ENCODE data around the gene ZCWPW1. TPM values are rescaled to one million over a fixed set of nuclear protein-coding genes. Genes with fewer than 3 reads are reported as not detected.
"Not testable (repeated sequence)": the region's sequence is repeated elsewhere in the genome, so short reads cannot be mapped to it uniquely, and the experiment has no call there.

The ZCWPW1 gene
- polyA plus RNA-seq, 3 donors, result 6.3 to 8.4 (median 7.0) TPM

GRCh38 chr7:100406767-100407166, 21.7 kb downstream of the ZCWPW1 start:
- no peak for DNase-seq

DNA sequence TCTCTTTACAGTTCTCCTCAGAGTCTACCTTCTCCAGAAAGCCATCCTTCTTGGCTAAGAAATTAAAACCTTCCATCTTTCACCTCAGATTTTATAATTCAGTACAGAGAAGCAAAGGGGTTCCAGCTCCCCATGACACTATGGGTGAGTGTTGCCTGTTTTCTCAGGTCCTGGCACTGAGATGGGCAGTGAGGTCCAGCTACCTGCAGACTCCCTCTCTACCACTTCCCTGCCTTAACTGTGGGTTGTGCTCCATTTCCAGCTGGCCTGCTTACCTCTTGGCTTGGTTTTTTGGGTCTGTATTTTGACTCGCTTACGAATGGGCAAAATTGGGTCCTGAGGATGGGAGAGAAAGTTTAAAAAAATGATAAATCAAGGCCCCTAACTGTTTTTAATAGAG, 26.3 kb downstream of the ZCWPW1 start:
- no peak for DNase-seq

DNA sequence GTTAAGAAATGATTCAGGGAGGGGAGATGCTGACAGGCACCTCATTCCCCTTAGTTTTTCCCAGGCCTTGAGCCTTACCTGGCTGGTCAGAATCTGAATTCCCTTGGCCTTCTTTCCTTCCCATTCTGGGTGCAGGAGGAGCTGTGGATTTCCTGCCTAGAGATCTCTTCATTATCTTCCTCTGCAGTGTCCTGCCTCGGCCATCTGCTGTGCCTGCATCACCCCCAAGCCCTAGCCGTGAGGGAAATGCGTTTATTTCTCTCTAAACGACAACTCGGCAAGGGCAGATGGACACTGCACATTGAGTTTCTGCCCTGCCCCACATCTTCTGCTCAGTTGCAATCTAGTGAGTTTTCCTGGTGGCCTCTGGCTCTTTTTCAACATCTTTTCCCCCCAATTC, 26.7 kb downstream of the ZCWPW1 start:
- DNase-seq, result no peak

DNA sequence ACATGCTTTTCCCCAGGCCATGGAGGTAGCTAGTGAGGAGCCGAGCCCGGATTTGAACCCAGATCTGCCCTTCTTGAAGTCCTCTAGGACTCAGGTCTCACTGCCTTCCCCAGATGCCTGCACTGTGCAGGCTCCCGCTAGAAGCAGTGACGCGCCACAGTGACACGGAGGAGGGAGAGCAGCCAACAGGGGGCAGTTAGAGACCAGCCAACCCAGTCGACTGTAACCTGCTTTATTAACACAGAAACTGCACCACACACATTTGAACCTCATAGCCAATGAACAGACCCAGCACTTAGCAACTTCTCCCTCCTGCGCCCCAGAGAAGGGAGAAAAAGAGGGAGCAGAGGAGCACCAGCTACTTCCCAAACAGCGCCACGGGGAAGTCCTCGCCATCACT, 27.8 kb downstream of the ZCWPW1 start:
- peak; percentile 39 for DNase-seq

DNA sequence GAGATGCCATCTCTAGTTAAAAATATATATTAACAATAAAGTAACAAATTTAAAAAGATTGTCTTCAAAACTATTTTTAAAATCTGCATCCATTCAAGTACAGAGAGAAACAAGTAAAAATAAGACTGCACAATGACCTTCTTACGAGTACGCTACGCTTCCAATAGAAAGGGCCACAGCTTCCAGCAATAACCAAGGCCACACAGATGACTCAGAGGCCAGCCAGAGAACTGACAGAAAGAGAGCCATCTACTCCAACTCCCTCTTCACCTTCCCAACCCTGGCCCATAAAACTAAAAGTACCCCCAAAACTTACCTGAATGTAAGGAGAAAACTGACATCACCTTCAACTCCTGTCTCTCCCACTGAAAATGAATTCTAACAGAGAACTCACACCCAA, 28.5 kb downstream of the ZCWPW1 start:
- no peak for DNase-seq

DNA sequence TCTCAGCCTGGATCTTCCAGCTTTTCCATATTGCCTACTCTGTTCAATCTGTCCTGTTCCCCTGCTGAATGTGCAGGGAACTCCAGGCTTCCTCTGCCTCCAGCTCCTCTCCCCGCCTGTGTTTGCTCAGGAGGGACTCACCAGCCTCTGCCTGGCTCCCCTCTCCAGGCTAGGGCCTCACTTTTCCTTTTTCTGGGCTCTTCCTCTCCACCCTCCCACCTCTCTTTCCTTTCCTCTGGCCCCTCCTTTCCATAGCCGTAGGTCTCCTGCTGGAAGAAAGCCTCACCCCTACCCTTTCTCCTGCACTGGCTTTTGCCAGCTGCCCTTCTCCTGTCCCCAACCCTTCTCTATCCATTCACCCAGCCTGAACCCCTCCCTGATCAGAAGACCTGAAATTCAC, 30.3 kb downstream of the ZCWPW1 start:
- no peak for DNase-seq

DNA sequence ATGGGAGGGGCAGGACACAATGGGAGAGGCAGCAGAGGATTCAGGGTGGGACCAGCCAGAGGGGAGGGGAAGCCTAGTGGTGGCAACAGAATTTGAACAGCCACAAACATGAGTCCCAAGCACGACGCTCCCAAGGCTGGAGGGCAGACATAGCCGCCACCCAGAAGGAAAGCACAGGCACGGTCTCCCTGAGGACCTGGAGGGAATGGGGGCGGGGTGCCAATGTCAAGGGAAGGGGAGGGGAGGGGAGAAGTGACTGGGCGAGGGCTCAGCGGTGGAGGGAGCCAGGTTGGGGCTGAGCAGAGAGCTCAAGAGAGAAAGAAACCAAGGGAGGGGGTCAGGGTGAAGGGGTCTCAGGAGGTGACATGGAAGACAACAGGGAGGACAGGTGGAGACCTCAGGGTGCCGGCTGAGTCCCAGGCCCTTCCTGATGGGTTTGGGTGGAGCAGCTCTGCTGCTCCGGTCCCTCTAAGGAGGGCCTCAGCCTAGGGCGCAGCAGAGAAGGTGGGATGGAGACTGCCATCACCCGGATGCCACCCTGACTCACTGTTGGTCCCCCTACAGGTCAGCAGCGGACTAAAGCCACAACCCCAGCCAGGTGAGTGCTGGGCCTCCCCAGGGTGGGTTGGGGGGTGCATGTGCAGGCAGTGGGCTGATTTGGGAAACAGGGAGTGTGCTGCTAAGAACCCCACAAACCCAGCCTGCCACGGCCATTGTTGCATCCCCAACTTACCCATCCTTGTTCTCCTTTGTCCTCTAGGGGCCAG, 31.0 kb downstream of the ZCWPW1 start:
- DNase-seq, result no peak

DNA sequence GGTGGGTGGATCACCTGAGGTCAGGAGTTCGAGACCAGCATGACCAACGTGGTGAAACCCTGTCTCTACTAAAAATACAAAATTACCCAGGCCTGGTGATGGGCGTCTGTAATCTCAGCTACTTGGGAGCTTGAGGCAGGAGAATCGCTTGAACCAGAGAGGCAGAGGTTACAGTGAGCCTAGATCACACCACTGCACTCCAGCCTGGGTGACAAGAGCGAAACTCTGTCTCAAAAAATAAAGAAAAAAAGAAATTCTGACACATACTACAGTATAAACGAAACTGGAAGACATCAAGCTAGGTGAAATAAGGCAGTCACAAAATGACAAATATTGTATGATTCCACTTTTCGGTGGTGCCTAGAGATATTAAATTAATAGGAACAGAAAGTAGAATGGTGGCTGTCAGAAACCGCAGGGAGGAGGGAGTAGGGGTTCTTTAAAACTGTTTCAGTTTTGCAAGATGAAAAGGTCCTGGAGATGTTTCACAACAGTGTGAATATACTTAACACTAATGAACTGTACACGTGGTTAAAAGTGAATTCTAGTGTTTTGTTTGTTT, 32.0 kb downstream of the ZCWPW1 start:
- no peak for DNase-seq

DNA sequence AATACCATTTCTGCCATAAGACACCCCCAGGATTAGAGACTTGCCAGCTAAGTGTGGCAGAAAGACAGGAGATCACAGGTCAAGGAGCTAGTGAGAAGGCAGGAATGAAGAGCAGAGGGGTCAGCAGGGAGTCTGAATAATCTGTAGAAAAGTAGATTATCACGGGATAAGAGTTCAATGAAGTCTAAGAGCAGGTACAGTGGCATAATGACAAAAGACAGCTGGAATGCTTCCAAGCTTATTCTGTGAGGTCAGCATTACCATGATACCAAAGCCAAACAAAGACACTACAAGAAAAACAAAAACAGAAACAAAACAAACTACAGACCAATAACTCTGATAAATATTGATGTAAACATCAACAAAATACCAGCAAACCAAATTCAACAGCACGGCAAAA, 34.4 kb downstream of the ZCWPW1 start:
- DNase-seq, result no peak

DNA sequence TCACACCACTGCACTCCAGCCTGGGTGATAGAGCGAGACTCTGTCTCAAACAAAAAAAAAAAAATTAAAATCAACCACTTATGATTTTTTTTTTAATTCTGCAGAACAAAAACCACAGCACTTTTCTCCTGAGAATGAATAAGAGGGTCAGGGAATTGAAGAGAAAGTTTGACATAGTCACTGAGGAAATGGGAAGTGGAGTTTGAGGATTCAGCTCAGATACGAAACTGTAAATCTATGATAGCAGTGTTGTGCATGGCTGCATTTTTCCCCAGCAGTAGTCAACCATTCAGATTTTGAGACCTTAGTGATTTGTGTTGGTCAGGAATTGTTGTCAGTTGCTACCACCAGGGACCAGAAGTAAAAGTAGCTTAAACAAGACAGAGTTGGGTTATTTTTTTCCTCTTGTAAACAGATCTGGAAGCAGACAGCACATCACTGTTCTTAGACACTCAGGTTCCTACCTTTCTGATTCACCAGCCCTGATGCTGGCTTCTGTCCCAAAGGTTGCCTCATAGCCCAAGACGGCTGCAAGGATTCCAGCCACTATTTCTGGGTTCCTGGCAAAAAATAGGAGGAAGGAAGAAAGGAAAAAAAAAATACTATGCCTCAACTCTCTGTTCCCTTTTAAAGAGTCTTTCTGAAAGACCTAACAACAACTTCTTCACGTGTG, 35.1 kb downstream of the ZCWPW1 start:
- no peak for DNase-seq

DNA sequence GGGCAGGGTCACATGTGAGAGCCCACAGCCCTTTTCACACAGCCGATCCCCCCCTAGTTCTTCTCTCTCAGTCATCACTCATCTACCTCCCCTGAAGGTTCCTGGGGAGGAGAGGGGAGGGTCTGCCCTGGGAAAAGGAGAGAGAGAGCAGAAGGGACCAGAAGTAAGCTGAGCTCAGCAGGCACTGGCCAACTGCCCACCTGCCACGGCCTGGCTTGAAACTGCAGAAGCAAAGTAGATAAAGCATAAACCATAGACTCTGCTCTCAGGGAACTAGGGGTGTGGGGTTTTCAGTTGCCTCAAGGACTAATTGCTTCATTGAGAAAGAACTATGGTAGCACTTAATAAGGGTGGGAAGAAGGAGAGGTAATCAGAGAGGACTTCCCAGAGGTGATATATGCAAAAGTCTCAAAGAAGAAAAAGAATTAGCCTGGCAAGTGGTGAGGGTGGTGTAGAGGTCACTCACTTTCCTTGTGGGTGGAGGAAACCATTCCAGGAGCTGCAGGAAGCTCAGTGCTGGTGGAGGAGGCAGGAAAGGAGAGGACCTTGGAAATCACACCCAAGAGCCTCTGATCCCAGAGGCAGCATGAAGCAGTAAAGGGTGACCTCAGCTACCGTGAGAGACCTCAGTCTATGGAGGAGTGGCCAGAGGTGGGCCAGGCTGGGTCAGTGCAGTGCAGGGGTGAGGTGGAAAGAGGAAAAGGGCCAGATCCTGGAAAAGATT, 38.1 kb downstream of the ZCWPW1 start:
- DNase-seq, result no peak

DNA sequence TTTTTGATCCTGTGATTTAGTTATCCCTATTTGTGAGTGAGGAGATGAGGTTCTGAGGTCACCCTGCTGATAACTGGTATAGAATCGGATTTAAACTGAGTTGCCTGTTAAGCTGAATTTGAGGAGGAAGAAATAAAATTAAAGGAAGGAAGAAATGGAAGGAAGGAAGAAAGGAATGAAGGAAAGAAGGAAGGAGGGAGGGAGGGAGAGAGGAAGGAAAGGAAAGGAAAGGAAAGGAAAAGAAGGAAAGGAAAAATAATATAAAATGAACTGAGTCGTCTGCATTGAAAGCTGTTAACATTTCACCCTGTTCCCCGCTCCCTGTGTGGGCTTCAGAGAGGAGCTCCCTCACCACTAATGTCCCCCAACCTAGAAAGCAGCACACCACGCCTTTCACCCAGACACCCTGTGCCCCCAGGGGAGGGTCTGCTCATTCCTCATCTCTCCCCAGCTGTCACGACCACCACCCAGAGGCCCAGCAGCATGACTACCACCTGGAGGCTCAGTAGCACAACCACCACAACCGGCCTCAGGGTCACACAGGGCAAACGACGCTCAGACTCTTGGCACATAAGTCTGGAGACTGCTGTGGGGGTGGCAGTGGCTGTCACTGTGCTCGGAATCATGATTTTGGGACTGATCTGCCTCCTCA, 38.9 kb downstream of the ZCWPW1 start:
- no peak for DNase-seq

GRCh38 chr7:100387695-100388094, 40.8 kb downstream of the ZCWPW1 start:
- no peak for DNase-seq

GRCh38 chr7:100386940-100387339, 41.6 kb downstream of the ZCWPW1 start:
- DNase-seq, result no peak

GRCh38 chr7:100384628-100385294, 43.7 kb downstream of the ZCWPW1 start:
- DNase-seq, result no peak

DNA sequence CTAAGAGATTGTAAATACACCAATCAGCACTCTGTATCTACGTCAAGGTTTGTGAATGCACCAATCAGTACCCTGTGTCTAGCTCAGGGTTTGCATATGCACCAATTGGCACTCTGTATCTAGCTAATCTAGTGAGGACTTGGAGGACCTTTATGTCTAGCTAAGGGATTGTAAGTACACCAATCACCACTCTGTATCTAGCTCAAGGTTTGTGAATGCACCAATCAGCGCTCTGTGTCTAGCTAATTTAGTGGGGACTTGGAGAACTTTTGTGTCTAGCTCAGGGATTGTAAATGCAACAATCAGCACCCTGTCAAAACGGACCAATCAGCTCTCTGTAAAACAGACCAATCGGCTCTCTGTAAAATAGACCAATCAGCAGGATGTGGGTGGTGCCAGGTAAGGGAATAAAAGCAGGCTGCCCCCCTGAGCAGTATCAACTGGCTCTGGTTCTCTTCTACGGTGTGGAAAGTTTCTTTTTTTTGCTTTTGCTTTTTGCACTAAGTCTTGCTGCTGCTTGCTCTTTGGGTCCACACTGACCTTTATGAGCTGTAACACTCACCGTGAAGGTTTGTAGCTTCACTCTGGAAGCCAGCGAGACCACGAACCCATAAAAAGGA, 46.2 kb downstream of the ZCWPW1 start:
- not testable (repeated sequence) for DNase-seq

DNA sequence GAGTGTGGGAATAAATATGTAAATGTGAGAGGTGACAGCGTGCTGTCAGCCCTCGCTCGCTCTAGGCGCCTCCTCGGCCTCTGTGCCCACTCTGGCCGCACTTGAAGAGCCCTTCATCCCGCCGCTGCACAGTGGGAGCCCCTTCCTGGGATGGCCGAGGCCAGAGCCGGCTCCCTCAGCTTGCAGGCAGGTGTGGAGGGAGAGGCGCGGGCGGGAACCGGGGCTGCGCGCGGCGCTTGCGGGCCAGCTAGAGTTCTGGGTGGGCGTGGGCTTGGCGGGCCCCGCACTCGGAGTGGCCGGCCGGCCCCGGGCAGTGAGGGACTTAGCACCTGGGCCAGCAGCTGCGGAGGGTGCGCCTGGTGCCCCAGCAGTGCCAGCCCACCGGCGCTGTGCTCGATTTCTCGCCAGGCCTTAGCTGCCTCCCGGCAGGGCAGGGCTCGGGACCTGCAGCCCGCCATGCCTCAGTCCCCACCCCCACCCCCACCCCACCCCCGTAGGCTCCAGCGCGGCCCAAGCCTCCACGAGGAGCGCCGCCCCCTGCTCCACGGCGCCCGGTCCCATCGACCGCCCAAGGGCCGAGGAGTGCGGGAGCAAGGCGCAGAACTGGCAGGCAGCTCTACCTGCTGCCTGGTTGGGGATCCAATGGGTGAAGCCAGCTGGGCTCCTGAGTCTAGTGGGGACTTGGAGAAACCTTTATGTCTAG, 46.8 kb downstream of the ZCWPW1 start:
- not testable (repeated sequence) for DNase-seq

DNA sequence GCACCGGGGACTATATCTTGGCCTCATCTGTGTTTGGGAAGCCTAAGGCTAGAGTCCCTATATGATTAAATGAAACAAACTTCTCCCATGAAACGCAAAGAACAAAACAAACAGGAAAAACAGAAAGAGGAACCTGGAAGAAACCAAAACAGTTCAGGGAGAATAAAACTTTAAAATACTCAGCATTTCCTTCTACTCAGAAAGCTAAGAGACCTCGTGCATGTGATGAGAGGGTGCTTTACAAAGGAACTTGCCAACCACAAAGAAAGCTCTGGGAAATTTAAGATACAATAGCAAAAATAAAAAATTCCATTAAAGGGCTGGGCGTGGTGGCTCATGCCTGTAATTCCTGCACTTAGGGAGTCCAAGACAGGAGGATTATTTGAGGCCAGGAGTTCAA, 48.3 kb downstream of the ZCWPW1 start:
- no peak for DNase-seq

DNA sequence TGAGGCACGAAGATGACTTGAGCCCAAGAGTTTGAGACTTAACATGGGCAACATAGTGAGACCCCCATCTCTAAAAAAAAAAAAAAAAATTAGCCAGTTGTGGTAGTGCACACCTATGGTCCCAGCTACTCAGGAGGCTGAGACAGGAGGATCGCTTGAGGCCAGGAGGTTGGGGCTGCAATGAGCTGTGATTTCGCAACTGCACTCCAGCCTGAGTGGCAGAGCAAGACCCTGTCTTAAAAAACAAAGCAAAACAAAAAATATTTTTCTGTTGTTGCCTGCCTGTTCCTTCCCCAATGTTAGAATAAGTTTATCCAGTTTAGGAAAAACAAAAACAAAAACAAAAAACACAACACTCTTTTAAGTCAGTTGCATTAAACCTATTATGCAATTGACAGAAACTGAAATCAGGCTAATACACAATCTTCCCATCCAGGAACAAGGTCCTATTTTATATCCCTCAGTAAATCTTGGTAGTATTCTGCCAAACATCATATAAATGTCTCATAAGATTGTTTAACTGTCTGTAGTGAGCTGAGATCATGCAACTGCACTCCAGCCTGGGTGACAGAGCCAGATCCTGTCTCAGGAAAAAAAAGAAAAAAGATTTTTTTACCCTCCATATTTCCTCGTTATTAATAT, 50.3 kb downstream of the ZCWPW1 start:
- no peak for DNase-seq

GRCh38 chr7:100376066-100376465, 52.4 kb downstream of the ZCWPW1 start:
- no peak for DNase-seq

Measured in renal pelvis (tissue), 4 donors.